ENCODE measurements around the gene ZNF800. TPM values are rescaled to one million over a fixed set of nuclear protein-coding genes. Genes with fewer than 3 reads are reported as not detected.

ZNF800 gene
- total and polyA plus RNA-seq, 8 donors: 21.0 to 32.3 (median 22.4) TPM

DNA sequence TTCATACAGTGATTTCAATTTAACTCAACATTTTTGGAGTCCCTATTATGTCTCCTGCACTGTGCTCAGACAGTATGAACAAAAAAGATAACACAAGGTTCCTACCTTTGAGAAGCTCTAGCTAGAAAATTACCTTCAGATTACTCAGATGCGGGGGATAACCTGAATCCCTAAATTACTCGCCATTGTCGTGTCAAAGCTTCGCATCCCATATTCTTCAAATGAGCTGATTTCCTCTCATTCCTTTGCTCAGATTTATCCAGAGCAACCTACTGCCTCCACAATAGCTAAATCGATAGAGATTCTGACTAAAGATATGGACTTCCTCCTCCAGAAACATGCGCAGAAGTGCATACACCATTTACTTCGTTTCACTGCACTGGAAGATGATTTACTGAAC, 42.6 kb downstream of the ZNF800 start:
- Histone ChIP-seq H3K36me3 (peaks cover 0 to 7% of the 10 kb centered on the region in 2 donors), H3K27ac (no peak overlapping the region), H3K4me1 (peaks cover 0 to 7% of the 10 kb centered on the region in 2 donors), H3K9me3 (no peaks in the 10 kb centered on the region), H3K4me3 (no peak overlapping the region), H3K27me3 (peaks cover 0 to 29% of the 10 kb centered on the region in 2 donors)
- no peak for DNase-seq
- intact Hi-C loops (cut with DNase I): no loop called here
- TF ChIP-seq, protein P1, sequence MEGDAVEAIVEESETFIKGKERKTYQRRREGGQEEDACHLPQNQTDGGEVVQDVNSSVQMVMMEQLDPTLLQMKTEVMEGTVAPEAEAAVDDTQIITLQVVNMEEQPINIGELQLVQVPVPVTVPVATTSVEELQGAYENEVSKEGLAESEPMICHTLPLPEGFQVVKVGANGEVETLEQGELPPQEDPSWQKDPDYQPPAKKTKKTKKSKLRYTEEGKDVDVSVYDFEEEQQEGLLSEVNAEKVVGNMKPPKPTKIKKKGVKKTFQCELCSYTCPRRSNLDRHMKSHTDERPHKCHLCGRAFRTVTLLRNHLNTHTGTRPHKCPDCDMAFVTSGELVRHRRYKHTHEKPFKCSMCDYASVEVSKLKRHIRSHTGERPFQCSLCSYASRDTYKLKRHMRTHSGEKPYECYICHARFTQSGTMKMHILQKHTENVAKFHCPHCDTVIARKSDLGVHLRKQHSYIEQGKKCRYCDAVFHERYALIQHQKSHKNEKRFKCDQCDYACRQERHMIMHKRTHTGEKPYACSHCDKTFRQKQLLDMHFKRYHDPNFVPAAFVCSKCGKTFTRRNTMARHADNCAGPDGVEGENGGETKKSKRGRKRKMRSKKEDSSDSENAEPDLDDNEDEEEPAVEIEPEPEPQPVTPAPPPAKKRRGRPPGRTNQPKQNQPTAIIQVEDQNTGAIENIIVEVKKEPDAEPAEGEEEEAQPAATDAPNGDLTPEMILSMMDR (IDR thresholded peaks at IDR 0.05): no peak
- no peak for ATAC-seq

DNA sequence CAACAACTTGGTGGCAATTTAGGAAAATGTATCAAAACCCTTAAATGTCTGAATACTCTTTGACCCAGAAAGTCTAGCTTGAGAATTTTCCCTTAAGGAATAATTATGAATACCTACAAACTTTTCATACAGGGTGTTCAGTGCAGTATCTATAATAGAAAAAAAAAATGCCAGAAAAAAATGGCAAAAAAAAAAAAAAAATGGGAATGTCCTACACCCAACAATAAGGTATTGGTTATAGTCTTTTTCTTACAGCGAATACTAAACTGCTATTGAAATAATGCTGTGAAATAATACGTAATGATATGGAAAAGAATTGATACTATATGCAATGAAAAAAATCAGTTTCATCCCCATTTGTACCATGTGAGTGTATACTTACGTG, 44.3 kb downstream of the ZNF800 start:
- Histone ChIP-seq H3K27me3 (peaks cover 0 to 29% of the 10 kb centered on the region in 2 donors), H3K36me3 (peaks cover 0 to 7% of the 10 kb centered on the region in 2 donors), H3K27ac (no peak overlapping the region), H3K4me1 (peaks cover 0 to 7% of the 10 kb centered on the region in 2 donors), H3K4me3 (peak overlapping the region in 1 of 2 donors; percentile 9), H3K9me3 (no peaks in the 10 kb centered on the region)
- ATAC-seq (no peak), DNase-seq (no peak)
- TF ChIP-seq, protein P1 (IDR thresholded peaks at IDR 0.05): no peak
- intact Hi-C loops (cut with DNase I): no loop called here

DNA sequence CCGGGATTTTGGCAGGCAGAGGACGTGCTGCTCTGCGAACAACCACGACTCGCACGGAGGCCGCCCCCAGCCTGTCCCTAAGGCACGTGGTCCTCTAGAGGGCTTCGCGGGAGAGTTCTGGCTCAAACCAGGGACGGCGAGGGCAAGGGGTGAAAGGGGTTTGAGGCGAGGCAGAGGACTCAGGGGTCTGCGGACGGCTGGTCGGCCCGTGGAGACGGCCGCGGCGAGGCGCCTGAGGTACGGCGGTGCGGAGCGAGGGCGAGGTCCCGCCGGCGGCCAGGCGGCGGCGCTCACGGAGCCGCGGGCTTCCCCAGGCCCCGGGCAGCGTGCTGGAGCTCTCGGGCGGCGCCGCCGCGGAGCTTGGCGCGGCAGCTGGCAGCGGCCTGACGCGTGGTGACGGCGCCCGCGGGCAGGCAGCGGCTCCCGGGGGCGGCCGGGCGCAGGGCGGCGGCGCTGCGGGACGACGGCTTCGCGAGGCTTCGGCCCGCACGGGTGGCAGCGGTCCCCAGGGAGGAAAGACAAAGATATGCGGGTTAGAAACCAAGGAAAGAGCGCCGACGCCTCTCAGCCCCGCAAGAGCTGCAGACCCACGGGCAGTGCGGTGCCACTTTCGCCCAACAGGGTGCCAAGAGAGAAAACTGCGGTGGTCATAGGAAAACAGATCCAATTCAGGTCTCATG, 44.8 kb downstream of the ZNF800 start:
- H3K36me3 ChIP-seq: peaks cover 0 to 7% of the 10 kb centered on the region in 2 donors
- peaks cover 0 to 7% of the 10 kb centered on the region in 2 donors for H3K4me1 ChIP-seq
- peaks cover 0 to 29% of the 10 kb centered on the region in 2 donors for H3K27me3 ChIP-seq
- intact Hi-C loops (cut with DNase I): no loop called here
- TF ChIP-seq, protein P1 (IDR thresholded peaks at IDR 0.05): peak; percentile 37 to 55
- peak overlapping the region in 1 of 2 donors; percentile 9 for H3K4me3 ChIP-seq
- no peak overlapping the region for H3K27ac ChIP-seq
- H3K9me3 ChIP-seq: peaks cover 0 to 4% of the 10 kb centered on the region in 2 donors
- DNase-seq: peak; percentile 59 to 93 (median 70)
- peak; percentile 100 for ATAC-seq

DNA sequence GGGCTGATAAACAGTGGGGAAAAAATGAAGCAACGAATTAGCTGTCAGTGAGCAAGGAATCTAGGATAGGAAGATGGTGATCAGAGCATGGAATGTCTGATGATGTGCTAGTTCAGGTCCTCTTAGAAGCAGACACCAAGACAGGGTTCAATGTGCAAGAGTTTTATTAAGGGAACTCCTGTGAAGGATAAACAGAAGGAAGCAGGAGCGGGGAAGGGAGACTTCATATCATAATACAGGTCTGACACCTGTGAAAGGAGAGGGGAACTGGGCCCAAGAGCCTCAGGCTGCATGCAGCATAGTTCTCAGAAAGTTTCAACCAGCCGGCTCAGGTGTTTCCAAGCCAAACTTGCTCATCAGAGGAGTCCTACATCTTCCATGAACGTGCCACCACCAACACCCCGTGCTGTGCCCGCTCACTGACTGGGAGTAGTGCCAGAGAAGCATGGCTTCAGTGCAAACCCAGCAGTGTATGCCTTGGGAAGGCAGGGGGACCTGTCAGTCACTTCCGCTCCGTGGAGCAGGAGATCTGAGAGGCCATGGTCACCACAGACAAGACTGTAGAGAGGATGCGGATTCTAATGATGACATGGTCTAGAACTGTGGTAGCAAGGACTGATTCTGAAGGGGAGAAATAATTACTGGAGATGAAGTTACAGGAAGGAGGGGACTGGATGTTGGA, 45.8 kb downstream of the ZNF800 start:
- Histone ChIP-seq H3K27me3 (peaks cover 0 to 29% of the 10 kb centered on the region in 2 donors), H3K9me3 (peaks cover 0 to 6% of the 10 kb centered on the region in 2 donors), H3K36me3 (peaks cover 0 to 6% of the 10 kb centered on the region in 2 donors), H3K27ac (no peak overlapping the region), H3K4me1 (peaks cover 0 to 7% of the 10 kb centered on the region in 2 donors), H3K4me3 (no peak overlapping the region)
- DNase-seq (no peak), ATAC-seq (no peak)
- TF ChIP-seq, protein P1 (IDR thresholded peaks at IDR 0.05): no peak
- intact Hi-C loops (cut with DNase I): no loop called here

DNA sequence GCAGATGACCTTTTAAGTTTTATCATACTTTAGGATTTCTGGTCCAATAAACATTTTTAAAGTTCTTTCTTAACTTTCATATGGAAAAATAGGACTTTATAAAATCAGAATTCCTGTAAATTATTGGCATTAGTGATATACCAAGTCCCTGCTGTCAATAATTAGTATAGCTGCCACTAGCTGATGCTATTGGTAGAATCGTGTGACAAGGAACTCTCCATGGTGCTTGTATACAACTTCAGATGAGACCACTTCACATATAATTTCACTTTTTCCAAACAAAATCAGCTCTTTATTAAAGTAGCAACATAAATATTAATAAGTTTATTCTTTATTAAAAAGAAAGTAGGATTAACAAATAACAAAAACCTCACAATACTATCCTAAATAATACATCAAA, 49.9 kb downstream of the ZNF800 start:
- DNase-seq (no peak), ATAC-seq (no peak)
- Histone ChIP-seq H3K4me1 (no peaks in the 10 kb centered on the region), H3K27ac (no peak overlapping the region), H3K4me3 (no peak overlapping the region), H3K36me3 (no peaks in the 10 kb centered on the region), H3K9me3 (peaks cover 0 to 6% of the 10 kb centered on the region in 2 donors), H3K27me3 (peaks cover 0 to 13% of the 10 kb centered on the region in 2 donors)
- intact Hi-C loops (cut with DNase I): no loop called here
- TF ChIP-seq, protein P1 (IDR thresholded peaks at IDR 0.05): no peak
